8988T (cell line): Measurements from ENCODE around the gene BCO2.

ENCODE experiments used
- DNase-seq: peaks from one replicate; pipeline ENCODE4 v3.0.0; 2011

The BCO2 gene

DNA sequence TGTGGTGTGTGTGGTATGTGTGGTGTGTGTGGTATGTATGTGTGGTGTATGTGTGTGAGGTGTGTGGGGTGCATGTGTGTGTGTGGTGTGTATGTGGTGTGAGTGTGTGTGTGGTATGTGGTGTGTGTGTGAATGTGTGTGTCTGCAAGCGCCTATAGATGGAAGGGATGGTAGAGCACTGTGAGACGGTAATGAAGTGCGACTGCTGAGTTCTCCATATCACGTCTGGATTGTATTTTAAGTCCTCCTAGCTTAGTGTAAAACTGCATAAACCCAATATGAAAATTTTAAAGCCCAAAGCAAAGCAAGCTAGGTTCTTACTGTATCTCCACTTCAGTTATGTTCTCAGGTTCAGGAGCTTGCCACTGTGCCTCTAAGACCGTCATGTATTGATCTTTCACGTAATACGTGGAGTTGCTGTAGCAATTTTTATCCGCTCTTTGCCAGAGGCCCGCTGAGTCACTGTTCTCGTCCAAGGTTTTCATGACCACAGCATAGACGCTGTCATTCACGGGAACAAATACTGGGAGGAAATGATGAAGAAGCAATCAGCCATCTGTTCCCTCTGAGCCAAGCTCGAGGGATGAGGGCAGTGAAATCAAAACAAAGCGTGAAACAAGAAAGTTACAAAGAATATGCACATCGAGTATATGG is 79.9 kb downstream of the BCO2 start:
- no peak for DNase-seq

GRCh38 chr11:112260490-112260889 is 85.2 kb downstream of the BCO2 start, which contains the start of gene PLET1:
PLET1 (minus strand) TSS chr11:112260860; CDS start chr11:112260589, 271 bp downstream.
- no peak for DNase-seq

DNA sequence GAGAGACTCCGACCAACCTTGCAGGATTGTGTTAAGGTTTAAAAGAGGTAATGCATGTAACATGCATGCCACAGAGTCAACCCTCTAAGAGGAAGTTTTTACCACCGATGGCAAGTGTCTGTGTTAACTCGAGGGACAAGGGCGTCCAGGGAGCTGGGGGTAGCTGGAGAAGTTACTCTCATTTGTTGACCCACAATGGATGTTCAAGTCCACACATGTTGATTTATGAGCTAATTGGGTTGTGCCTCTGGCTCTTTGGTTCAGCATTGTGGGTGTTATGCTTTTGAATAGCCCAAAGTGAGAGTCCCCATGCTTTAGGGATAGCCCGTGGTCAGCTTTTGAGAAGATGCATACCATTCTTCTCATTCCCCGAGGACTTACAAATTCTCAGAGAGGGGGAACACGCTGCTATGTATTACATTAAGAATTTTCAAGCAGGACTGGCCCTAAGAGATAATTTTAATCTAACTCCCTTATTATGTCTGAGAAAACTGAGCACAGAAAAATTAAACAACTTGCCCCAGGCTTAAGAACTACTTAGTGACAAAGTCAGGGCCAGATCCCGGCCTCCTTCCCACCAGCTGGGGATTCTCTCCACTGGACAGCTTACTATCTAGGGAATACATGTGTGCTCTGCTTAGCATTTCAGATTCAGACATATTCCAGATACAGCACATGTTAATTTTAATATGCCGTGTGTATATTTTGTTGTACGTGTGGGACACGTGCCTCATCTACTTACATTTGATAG is 90.5 kb downstream of the BCO2 start:
- no peak for DNase-seq

GRCh38 chr11:112266410-112266778 is 91.1 kb downstream of the BCO2 start:
- DNase-seq, result no peak

DNA sequence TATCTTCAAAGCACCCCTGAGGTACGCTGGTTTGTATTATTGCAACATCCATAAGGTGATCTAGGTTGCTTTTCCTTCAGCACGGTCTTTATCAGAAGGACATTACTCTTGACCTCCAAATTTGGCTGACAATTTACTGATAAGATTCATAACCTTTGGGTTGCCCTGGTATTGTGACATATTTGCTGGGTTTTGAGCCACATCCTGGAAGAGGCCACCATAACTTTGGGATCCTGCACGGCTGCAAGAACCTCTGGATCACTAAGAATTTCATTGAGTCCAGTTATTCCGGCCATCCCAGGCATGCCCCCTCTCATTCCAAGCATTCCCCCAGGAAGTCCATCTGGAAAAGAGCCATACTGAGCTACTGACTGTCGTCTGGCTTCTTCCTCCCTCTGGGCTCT is 91.9 kb downstream of the BCO2 start:
- no peak for DNase-seq

DNA sequence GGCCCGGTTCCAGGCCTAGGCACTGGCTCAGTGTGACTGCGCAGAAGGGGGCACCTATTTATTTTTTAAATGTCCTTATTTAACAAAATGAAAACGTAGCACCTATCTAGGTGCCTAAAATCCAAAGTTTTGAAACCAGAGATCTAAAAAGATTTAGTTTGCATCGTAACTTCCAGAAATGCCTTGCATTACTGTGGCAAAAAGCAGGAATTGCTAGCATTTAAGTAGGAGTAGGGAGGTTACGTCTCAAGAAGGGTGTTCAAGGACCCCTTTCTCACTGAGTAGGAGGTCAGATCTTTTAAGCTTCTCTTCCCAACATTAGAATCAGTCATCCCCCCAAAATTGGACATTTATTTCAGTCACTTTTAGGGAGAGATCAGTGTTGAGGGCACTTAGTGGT is 93.1 kb downstream of the BCO2 start:
- no peak for DNase-seq
